A673 (cell line): ENCODE measurements around the gene HAUS2. TPM values are rescaled to one million over a fixed set of nuclear protein-coding genes. Genes with fewer than 3 reads are reported as not detected.

Experiments
- BruUV-seq: library from RNA; stranded (reverse); fragments of 400-500 nt; replicated peaks from 2 replicates; lab custom pipeline; 2021; lab: Mats Ljungman, UMichigan
- CTCF ChIA-PET: fragments of 300-600 bp; sonication (Branson Sonifier 250); formaldehyde crosslinking; loops from one replicate; lab custom pipeline; 2022; ENCODE audit warnings: antibody characterized with exemption; lab: Charles Lee
- POLR2A ChIA-PET: fragments of 300-600 bp; sonication (Branson Sonifier 250); formaldehyde crosslinking; loops from one replicate; lab custom pipeline; 2022; ENCODE audit warnings: antibody characterized with exemption; ENCODE audit not compliant: low non-redundant PET; lab: Charles Lee
- DNase-seq: peaks from one replicate; pipeline ENCODE4 v3.0.0-alpha.2; 2015; ENCODE audit warnings: low spot score
- H3K27ac ChIP-seq: fragments of 200-600 bp; sonication (generic); 2 replicates; pipeline ENCODE4 v1.5.1; 2016; ENCODE audit warnings: mixed run types, low read depth, mild to moderate bottlenecking, mixed read lengths, antibody characterized with exemption, low read length; ENCODE audit not compliant: poor library complexity, severe bottlenecking
- H3K27me3 ChIP-seq: fragments of 200-600 bp; sonication (generic); replicated peaks from 2 replicates; pipeline ENCODE4 v1.6.1; 2017; ENCODE audit warnings: mixed run types, low read depth, mild to moderate bottlenecking, mixed read lengths, antibody characterized with exemption, low read length; ENCODE audit not compliant: insufficient read depth, poor library complexity
- H3K36me3 ChIP-seq: fragments of 200-600 bp; sonication (generic); 2 replicates; pipeline ENCODE4 v1.6.1; 2016; ENCODE audit warnings: mixed run types, mild to moderate bottlenecking, mixed read lengths, antibody characterized with exemption, low read length; ENCODE audit not compliant: insufficient read depth, poor library complexity, severe bottlenecking
- H3K4me1 ChIP-seq: fragments of 200-600 bp; sonication (generic); 2 replicates; pipeline ENCODE4 v1.6.1; 2017; ENCODE audit warnings: mixed run types, mild to moderate bottlenecking, mixed read lengths, antibody characterized with exemption, low read length; ENCODE audit not compliant: insufficient read depth, poor library complexity, severe bottlenecking
- H3K4me3 ChIP-seq: fragments of 200-600 bp; sonication (generic); 2 replicates; pipeline ENCODE4 v1.5.1; 2016; ENCODE audit warnings: low read depth, mixed run types, mild to moderate bottlenecking, mixed read lengths, low read length; ENCODE audit not compliant: poor library complexity, severe bottlenecking
- H3K9me3 ChIP-seq: fragments of 200-600 bp; sonication (generic); 2 replicates; pipeline ENCODE4 v1.6.1; 2016; ENCODE audit warnings: mixed run types, low read depth, mild to moderate bottlenecking, mixed read lengths, antibody characterized with exemption, low read length; ENCODE audit not compliant: poor library complexity, severe bottlenecking
- EZH2 ChIP-seq: fragments of 200-600 bp; sonication (generic); IDR thresholded peaks from 2 replicates; pipeline ENCODE4 v1.6.1; 2017; ENCODE audit warnings: borderline replicate concordance, low read depth, mild to moderate bottlenecking, mixed read lengths, antibody characterized with exemption, low read length; ENCODE audit not compliant: poor library complexity, severe bottlenecking
- intact Hi-C: fragments of 100-400 bp; cut with micrococcal nuclease; formaldehyde crosslinking; loops from one replicate; pipeline ENCODE4 v1.10.0; 2022; ENCODE audit not compliant: unreplicated experiment
- total RNA-seq: library from RNA; stranded (reverse); gene quantifications from 2 replicates; pipeline ENCODE4 v1.2.3, GENCODE V29; 2021
- TF ChIP-seq, protein P1 (sequence below): fragments of 300-800, 200-600 bp; sonication (generic); conservative IDR thresholded peaks from 2 replicates; pipeline ENCODE4 v1.5.1; 2017; ENCODE audit warnings: low read depth, mild to moderate bottlenecking, antibody characterized with exemption, low read length, moderate library complexity, mixed read lengths

Gene HAUS2
- total RNA-seq, 1 experiment from 2014 or later = 44.1 TPM

DNA sequence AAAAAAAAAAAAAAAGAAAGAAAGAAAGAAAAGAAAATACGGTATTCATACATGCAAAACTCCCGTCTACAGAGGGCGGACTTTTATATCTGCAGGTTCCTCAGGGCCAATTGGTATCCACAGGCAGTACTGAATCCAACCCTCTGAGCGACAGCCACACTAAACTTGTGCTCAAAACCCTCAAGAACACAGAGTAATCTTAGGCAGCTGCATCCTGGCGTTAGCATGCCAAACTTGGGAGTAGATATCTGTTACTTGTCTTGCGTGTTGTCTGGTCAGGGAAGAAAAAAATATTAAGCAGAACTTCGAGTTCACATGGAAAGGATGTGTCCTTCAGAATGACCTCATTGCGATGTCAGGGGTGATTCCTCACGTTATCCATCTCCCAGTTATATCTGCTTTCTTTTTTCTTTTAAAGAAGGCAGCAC is 40.4 kb upstream of the HAUS2 start:
- no peak overlapping the region for H3K4me3 ChIP-seq
- intact Hi-C loops = no loop called here
- H3K36me3 ChIP-seq = no peaks in the 10 kb centered on the region
- H3K9me3 ChIP-seq = no peaks in the 10 kb centered on the region
- H3K4me1 ChIP-seq = no peaks in the 10 kb centered on the region
- CTCF ChIA-PET = no interaction called here
- TF ChIP-seq, protein P1, sequence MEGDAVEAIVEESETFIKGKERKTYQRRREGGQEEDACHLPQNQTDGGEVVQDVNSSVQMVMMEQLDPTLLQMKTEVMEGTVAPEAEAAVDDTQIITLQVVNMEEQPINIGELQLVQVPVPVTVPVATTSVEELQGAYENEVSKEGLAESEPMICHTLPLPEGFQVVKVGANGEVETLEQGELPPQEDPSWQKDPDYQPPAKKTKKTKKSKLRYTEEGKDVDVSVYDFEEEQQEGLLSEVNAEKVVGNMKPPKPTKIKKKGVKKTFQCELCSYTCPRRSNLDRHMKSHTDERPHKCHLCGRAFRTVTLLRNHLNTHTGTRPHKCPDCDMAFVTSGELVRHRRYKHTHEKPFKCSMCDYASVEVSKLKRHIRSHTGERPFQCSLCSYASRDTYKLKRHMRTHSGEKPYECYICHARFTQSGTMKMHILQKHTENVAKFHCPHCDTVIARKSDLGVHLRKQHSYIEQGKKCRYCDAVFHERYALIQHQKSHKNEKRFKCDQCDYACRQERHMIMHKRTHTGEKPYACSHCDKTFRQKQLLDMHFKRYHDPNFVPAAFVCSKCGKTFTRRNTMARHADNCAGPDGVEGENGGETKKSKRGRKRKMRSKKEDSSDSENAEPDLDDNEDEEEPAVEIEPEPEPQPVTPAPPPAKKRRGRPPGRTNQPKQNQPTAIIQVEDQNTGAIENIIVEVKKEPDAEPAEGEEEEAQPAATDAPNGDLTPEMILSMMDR = no peak
- TF ChIP-seq EZH2 = no peak
- H3K27me3 ChIP-seq = no peaks in the 10 kb centered on the region
- no peak overlapping the region for H3K27ac ChIP-seq
- no TSS peak for BruUV-seq
- POLR2A ChIA-PET = no interaction called here
- no peak for DNase-seq

- intact Hi-C loops = no loop called here
- TF ChIP-seq, protein P1 = no peak
- no peak for TF ChIP-seq EZH2
- BruUV-seq = no TSS peak
- Histone ChIP-seq H3K27ac (no peak overlapping the region), H3K4me3 (no peak overlapping the region), H3K4me1 (no peaks in the 10 kb centered on the region), H3K36me3 (peaks cover 11% of the 10 kb centered on the region), H3K27me3 (no peaks in the 10 kb centered on the region), H3K9me3 (no peaks in the 10 kb centered on the region)
- ChIA-PET POLR2A (interaction anchor here (0.5 kb wide), 1 partner anchor 81 kb away, joined by 3 read pairs; no protein-coding TSS in a partner anchor), CTCF (interaction anchor here (1.0 kb wide), 1 partner anchor 37 kb away, joined by 3 read pairs; no protein-coding TSS in a partner anchor)
- no peak for DNase-seq
Observed at GRCh38 chr15:42510258-42511006, 38.2 kb upstream of the HAUS2 start.

DNA sequence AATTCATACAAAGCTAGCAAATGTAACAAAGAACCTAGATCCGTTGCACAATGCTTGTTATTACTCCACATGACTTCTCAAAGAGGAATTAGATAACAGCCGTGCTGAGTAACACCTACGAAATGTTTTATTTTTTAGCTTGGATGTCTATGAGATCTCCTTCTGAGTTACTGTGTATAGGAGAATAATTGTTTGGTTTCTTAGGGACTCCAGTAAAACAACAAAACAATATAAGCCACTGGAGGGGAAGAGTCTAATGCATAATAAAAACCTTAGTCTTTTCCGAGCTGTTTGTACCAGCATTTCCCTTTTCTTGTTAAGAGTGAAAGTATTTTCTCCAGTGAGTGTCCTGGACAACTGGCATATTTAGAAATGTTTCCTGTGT is 37.6 kb upstream of the HAUS2 start:
- intact Hi-C loops = no loop called here
- DNase-seq = no peak
- Histone ChIP-seq H3K4me1 (no peaks in the 10 kb centered on the region), H3K27ac (no peak overlapping the region), H3K4me3 (no peak overlapping the region), H3K9me3 (no peaks in the 10 kb centered on the region), H3K36me3 (peaks cover 11% of the 10 kb centered on the region), H3K27me3 (no peaks in the 10 kb centered on the region)
- no TSS peak for BruUV-seq
- TF ChIP-seq, protein P1 = no peak
- TF ChIP-seq EZH2 = no peak
- POLR2A ChIA-PET = interaction anchor here (0.5 kb wide), 1 partner anchor 80 kb away, joined by 3 read pairs; no protein-coding TSS in a partner anchor
- CTCF ChIA-PET = interaction anchor here (1.0 kb wide), 1 partner anchor 37 kb away, joined by 3 read pairs; no protein-coding TSS in a partner anchor
